ENCODE data around the gene NT5DC4.

DNA sequence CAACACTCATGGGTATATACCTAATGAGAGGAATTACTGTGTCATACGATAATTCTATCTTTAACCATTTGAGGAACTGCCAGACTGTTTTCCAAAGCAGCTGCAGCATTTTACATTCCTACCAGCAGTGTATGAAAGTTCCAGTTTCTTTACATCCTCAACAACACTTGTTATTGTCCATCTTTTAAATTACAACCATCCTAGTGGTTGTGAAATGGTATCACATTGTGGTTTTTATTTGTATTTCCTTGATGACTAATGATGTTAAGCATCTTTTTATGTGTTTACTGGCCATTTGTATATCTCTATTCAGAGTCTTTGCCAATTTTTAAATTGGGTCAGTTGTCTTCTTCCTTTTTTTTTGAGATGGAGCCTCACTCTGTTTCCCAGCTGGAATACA, 47.6 kb downstream of the NT5DC4 start:
- TF ChIP-seq, protein P1, sequence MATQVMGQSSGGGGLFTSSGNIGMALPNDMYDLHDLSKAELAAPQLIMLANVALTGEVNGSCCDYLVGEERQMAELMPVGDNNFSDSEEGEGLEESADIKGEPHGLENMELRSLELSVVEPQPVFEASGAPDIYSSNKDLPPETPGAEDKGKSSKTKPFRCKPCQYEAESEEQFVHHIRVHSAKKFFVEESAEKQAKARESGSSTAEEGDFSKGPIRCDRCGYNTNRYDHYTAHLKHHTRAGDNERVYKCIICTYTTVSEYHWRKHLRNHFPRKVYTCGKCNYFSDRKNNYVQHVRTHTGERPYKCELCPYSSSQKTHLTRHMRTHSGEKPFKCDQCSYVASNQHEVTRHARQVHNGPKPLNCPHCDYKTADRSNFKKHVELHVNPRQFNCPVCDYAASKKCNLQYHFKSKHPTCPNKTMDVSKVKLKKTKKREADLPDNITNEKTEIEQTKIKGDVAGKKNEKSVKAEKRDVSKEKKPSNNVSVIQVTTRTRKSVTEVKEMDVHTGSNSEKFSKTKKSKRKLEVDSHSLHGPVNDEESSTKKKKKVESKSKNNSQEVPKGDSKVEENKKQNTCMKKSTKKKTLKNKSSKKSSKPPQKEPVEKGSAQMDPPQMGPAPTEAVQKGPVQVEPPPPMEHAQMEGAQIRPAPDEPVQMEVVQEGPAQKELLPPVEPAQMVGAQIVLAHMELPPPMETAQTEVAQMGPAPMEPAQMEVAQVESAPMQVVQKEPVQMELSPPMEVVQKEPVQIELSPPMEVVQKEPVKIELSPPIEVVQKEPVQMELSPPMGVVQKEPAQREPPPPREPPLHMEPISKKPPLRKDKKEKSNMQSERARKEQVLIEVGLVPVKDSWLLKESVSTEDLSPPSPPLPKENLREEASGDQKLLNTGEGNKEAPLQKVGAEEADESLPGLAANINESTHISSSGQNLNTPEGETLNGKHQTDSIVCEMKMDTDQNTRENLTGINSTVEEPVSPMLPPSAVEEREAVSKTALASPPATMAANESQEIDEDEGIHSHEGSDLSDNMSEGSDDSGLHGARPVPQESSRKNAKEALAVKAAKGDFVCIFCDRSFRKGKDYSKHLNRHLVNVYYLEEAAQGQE (IDR thresholded peaks at IDR 0.05; ENCODE audit: insufficient read depth in 1 of 2, low read depth in 2 of 2, low read length in 1 of 2) = no peak
- TF ChIP-seq POLR2AphosphoS5 (IDR thresholded peaks at IDR 0.05; ENCODE audit: low read depth, low read length) (no peak), SIN3A (IDR thresholded peaks at IDR 0.05; ENCODE audit: borderline replicate concordance, insufficient read depth, low read depth, low read length) (no peak)
- TF ChIP-seq, protein P2, sequence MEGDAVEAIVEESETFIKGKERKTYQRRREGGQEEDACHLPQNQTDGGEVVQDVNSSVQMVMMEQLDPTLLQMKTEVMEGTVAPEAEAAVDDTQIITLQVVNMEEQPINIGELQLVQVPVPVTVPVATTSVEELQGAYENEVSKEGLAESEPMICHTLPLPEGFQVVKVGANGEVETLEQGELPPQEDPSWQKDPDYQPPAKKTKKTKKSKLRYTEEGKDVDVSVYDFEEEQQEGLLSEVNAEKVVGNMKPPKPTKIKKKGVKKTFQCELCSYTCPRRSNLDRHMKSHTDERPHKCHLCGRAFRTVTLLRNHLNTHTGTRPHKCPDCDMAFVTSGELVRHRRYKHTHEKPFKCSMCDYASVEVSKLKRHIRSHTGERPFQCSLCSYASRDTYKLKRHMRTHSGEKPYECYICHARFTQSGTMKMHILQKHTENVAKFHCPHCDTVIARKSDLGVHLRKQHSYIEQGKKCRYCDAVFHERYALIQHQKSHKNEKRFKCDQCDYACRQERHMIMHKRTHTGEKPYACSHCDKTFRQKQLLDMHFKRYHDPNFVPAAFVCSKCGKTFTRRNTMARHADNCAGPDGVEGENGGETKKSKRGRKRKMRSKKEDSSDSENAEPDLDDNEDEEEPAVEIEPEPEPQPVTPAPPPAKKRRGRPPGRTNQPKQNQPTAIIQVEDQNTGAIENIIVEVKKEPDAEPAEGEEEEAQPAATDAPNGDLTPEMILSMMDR (IDR thresholded peaks at IDR 0.05) = no peak

Measured in Panc1 (cell line).